ENCODE measurements around the gene DMXL1. TPM values are rescaled to one million over a fixed set of nuclear protein-coding genes. Genes with fewer than 3 reads are reported as not detected.

Gene DMXL1
- total RNA-seq, 1 donor from 2014 or later: 56.4 TPM

- intact Hi-C loops (cut with DNase I): no loop called here
- H3K36me3 ChIP-seq: no peaks in the 10 kb centered on the region
- peaks cover 29% of the 10 kb centered on the region for H3K4me1 ChIP-seq
- no peak overlapping the region for H3K27ac ChIP-seq
- no peaks in the 10 kb centered on the region for H3K27me3 ChIP-seq (ENCODE audit: low read depth)
- ATAC-seq: no peak
- TF ChIP-seq, protein P1, sequence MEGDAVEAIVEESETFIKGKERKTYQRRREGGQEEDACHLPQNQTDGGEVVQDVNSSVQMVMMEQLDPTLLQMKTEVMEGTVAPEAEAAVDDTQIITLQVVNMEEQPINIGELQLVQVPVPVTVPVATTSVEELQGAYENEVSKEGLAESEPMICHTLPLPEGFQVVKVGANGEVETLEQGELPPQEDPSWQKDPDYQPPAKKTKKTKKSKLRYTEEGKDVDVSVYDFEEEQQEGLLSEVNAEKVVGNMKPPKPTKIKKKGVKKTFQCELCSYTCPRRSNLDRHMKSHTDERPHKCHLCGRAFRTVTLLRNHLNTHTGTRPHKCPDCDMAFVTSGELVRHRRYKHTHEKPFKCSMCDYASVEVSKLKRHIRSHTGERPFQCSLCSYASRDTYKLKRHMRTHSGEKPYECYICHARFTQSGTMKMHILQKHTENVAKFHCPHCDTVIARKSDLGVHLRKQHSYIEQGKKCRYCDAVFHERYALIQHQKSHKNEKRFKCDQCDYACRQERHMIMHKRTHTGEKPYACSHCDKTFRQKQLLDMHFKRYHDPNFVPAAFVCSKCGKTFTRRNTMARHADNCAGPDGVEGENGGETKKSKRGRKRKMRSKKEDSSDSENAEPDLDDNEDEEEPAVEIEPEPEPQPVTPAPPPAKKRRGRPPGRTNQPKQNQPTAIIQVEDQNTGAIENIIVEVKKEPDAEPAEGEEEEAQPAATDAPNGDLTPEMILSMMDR (IDR thresholded peaks at IDR 0.05): no peak
- H3K9me3 ChIP-seq: no peaks in the 10 kb centered on the region
- no peak overlapping the region for H3K4me3 ChIP-seq
- no peak for DNase-seq
Measured at GRCh38 chr5:119292701-119293515, 222.0 kb downstream of the DMXL1 start.

DNA sequence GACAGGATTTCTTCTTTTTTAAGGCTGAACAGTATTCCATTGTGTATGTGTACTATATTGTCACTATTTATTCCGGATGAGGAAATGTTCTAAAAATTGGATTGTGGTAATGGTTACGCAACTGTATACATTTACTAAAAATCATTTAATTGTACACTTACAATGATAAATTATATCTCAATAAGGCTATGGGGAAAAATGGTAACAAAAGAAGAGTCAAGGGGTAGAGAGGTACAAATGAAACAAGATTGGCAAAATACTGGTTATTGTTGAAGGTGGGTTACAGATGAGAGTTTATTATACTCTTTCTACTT, 222.6 kb downstream of the DMXL1 start:
- no peak for DNase-seq
- intact Hi-C loops (cut with DNase I): no loop called here
- TF ChIP-seq, protein P1 (IDR thresholded peaks at IDR 0.05): no peak
- ATAC-seq: no peak
- Histone ChIP-seq H3K27ac (no peak overlapping the region), H3K36me3 (no peaks in the 10 kb centered on the region), H3K4me1 (peaks cover 23% of the 10 kb centered on the region), H3K9me3 (no peaks in the 10 kb centered on the region), H3K4me3 (no peak overlapping the region), H3K27me3 (ENCODE audit: low read depth) (no peaks in the 10 kb centered on the region)

Small RNAs within 50 kb of the gene (microRNA-seq; reads per million reads assigned to microRNA genes)
- gene MIR5706 (ENCODE audit: borderline number of aligned reads): not detected

Other genes starting within 250 kb of the DMXL1 start
- 9.0 TPM for gene DTWD2, start 82.5 kb upstream of the DMXL1 start, total RNA-seq